NT2/D1 (cell line): ENCODE measurements around the gene BAG1.

Source experiments
- SUZ12 ChIP-seq: IDR thresholded peaks from 2 replicates; pipeline ENCODE4 v1.6.1; 2011; ENCODE audit not compliant: insufficient read length, insufficient read depth; ENCODE audit errors: extremely low read depth
- YY1 ChIP-seq: IDR thresholded peaks from 2 replicates; pipeline ENCODE4 v1.6.1; 2011; ENCODE audit not compliant: insufficient read length, insufficient read depth
- ZNF274 ChIP-seq: IDR thresholded peaks from 2 replicates; pipeline ENCODE4 v1.6.1; 2011; ENCODE audit warnings: mild to moderate bottlenecking, low read depth, low read length

DNA sequence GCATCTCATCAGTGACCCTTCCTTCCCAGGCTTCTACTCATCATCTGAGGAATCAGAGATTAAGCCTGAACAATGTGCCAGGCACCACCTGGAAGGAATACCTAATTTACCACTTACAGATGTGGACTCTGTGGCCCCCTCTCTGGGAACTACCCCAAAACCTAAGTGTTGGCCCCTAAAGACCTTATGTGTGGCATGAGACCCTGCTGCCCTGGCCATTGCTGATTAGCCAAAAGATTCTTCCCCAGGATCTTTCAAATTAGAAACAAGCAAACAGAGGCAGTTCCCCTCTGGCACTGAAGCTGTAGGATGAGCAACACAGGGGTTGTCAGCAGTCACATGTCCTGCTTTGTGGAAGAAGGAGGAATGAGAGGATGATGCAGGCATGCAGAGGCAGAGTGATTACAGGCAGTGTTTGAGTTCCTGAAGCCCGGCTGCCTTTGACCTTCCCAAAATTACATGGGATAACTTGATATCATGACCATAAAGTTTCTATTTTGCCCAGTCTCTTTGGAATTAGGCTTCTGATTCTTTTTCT is 14.0 kb downstream of the BAG1 start:
- no peak for TF ChIP-seq YY1
- TF ChIP-seq ZNF274 = no peak
- TF ChIP-seq SUZ12 = no peak
